GM19467 (cell line): ENCODE data around the gene SIRT6.
"Not testable (repeated sequence)": the region's sequence is repeated elsewhere in the genome, so short reads cannot be mapped to it uniquely, and the experiment has no call there.

Experiments
- ATAC-seq: cut with Tn5 transposase; IDR thresholded peaks from one replicate; pipeline ENCODE4 v1.9.1; 2021; ENCODE audit warnings: mild to moderate bottlenecking, moderate library complexity; ENCODE audit not compliant: unreplicated experiment

SIRT6 gene

GRCh38 chr19:4200940-4201542 lies 18.7 kb upstream of the SIRT6 start:
- no peak for ATAC-seq

DNA sequence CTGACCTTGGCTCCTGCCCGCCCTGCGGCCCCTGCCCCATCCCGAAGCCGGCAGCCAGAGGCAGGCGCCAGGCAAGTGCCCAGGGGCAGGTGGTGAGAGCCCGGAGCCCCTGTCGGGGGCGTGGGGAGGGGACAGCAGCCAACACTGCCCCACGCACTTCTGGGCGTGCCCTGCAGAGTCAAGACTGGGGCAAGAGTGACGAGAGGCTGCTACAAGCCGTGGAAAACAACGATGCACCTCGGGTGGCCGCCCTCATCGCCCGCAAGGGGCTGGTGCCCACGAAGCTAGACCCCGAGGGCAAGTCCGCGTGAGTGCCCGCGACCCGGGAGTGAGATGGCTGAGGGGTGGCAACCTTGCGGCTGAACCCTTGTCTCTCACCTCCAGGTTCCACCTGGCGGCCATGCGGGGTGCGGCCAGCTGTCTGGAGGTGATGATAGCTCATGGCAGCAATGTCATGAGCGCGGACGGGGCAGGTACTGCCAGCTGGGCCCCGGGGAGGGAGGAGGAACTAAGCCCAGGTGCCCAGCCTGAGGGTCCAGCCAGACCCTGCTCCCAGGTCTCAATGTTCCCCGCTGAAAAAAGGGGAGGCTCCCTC lies 17.4 kb upstream of the SIRT6 start:
- no peak for ATAC-seq

GRCh38 chr19:4198467-4199126 lies 16.2 kb upstream of the SIRT6 start:
- ATAC-seq: no peak

GRCh38 chr19:4197625-4198466 lies 15.5 kb upstream of the SIRT6 start:
- no peak for ATAC-seq

- ATAC-seq: no peak
These were observed 14.9 kb upstream of the SIRT6 start for GRCh38 chr19:4197228-4197624.

GRCh38 chr19:4196587-4197148 lies 14.3 kb upstream of the SIRT6 start:
- ATAC-seq: no peak

- no peak for ATAC-seq
These were observed 13.6 kb upstream of the SIRT6 start for GRCh38 chr19:4196009-4196408.

DNA sequence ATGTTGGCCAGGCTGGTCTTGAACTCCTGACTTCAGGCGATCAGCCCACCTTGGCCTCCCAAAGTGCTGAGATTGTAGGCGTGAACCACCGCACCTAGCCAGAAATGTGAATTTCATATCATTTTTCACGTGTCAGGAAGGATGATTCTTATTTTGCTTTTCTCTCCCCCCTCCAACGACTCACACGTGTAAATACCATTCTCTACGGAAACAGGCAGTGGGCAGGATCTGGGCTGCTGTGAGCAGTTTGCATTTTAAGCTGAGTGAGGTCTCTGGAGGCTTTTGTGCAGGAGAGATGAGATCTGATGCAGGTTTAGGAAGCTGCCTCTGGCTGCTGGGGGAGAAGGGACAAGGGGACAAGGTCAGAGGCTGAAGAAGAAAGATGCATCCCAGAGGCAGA lies 12.0 kb upstream of the SIRT6 start:
- ATAC-seq: no peak

- not testable (repeated sequence) for ATAC-seq
These were observed 10.2 kb upstream of the SIRT6 start for GRCh38 chr19:4192537-4192936.

GRCh38 chr19:4189641-4190040 lies 7.3 kb upstream of the SIRT6 start:
- no peak for ATAC-seq

DNA sequence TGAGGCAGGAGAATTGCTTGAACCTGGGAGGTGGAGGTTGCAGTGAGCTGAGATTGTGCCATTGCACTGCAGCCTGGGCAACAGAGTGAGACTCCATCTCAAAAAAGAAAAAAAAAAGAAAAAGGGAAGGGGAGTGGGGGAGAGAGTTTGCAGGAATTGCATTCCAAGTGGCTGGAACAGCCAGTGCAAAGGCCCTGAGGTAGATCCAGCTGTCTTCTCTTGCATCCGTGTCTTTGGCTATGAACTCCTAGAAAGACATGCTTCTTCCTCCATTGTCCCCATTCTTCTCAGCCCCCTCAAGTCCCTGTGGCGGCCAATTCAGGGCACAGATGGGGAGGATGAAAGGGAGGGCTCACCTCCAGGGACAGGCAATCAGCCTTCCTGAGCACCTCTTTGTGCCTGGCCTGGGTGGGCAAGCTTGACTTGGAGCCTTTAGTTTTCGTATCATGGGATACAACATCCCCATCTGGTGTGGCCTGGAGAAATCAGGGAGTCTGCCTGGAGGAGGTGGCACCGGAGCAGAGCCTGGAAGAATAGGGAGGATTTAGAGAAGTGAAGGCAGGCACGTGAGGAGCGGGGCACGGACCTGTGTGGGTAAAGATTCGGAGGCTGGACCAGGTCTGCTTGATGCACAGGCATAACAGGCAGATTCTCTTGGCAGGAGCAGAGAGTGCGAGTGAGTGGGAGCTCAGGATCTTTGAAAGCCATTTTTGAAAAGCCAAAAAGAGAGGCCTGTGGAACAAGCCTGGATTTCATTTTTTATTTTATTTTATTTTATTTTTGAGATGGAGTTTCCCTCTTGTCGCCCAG lies 5.2 kb upstream of the SIRT6 start:
- ATAC-seq: no peak

DNA sequence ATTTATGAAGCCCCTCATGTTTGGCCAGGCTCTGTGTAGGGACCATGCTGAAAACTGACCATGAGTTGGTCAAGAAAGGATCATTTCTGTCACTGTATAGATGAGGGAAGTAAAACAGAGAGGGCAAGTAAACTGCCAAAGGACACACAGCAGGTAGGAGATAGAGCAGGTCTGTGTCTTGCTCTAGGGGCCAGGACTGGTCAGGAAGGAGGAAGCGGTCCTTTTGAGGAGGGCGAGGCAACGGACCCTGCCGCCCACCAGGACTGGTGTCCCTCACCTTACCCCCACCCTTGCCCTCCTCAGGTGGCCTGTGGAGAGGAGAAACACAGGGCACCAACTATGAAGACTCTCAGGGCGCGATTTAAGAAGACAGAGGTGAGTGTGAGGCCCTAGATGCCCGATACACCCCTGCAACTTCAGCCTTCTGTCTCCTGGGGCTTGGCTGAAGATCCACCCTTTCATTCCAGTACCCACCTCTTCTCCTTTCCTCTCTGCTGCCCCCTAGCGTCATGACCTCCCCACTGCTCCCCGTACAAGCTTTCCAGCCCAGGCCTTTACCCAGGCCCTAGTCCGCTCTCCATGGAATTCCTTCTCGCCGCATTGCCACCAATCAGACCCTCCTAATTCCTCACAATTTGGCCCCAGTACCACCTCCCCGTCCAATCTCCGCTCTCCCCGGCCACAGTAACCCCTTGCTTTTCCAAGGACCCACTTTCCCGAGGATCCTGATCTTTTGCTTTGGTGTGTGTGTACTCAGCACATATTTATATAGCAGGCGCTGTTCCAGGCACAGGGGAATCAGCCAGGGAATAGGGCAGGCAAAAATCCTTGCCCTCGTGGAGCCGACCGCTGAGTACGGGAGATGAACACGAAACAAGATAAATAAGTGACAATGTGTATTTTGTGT lies 4.0 kb upstream of the SIRT6 start:
- no peak for ATAC-seq

DNA sequence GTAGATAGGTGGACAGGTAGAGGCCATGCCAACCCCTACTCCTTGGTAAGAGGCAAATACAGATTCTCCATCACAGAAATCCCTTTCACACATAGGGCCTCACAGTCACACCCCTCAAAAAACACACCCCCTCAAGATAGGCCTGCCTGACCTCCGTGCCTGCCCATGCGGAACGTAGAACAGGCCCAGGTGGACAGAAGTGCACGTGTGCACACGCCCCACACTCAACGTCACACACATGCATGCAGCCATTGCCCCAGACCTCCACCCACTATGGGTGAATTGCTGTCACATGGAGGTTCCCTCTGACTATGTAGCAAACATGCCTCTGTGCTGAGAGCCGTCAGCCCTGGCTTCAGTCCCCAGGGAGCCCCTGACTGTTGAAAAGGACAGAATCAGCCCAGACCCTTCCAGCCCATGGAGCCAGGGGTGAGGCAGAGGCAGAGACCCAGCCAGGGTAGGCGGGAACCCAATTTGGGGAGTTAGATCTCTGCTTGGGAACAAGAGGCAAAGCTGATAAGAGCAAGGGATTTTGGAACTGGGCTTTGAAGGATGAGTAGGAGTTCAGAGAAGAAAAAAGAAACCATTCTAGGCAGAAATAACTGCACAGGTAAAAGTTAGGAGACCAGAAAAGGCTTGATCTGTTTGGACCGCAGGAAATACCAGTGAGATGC lies 3.2 kb upstream of the SIRT6 start:
- no peak for ATAC-seq

DNA sequence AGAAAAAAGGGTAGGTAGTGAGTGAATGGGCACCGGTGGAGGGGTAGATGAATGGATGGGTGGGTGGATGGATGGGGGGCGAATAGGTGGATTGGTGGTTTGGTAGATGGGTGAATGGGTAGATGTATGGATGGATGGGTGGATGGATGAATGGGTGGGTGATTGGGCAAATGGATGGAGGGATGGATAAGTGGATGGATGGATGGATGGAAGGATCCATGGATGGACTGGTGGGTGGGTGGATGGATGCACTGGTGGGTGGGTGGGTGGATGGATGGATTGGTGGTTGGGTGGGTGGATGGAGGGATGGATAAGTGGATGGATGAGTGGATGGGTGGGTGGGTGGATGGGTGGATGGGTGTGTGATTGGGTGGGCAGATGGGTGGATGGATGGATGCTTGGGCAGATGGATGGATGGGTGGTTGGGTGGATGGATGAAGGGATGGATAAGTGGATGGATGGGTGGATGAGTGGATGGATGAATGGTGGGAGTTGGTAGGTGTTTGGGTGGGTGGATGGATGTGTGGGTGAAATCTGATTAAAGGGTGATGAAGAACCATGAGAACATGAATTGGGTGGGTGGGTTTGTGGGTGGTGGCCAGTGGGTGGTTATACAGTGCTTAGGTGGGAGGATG lies 2.5 kb upstream of the SIRT6 start:
- ATAC-seq: no peak

DNA sequence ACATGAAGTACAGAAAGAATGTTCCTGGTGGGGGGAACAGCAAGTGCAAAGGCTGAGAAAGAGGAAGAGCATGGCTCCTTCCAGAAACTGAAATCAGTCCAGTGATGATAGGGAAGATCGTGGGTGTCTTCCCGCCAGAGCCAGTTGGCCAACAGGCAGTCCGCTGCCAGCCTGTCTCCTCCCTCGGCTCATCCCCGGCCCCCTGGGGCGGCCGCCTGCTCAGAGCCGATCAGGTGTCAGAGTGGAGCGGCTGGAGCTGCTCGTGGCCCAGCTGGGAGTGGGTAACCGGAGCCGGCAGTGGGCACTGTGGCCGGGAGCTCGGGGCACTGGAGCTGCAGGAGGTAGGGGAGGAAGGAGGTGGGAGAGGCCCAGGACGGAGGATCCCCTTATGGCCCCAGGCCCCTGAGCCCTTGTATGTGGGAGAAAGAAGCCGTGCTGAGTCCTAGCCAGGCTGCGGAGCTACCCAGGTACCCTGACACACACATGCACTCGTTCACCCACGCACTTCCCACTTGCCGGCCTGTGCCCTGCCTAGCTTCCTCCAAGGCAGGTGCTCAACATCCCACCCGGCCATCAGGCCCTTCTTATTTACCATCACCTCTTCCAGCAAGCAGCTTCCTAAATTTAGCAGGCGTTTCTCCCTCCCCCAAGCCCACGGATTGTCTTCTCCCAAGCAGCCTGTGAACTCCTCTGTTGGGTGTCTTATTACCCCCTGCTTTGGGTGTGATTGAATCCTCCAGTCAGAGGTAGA lies 1.8 kb upstream of the SIRT6 start:
- no peak for ATAC-seq

GRCh38 chr19:4181053-4181508 lies 1.3 kb downstream of the SIRT6 start:
- no peak for ATAC-seq

GRCh38 chr19:4178990-4179389 lies 3.4 kb downstream of the SIRT6 start:
- ATAC-seq: no peak

GRCh38 chr19:4177146-4177545 lies 5.2 kb downstream of the SIRT6 start:
- ATAC-seq: no peak
